Neuronal stem cell (in vitro differentiated cells): ENCODE data around the gene SCN2B.

Experiments used
- DNase-seq: peaks from one replicate; pipeline ENCODE4 v3.0.0-alpha.2; 2013; ENCODE audit warnings: low spot score
- H2AFZ ChIP-seq: one replicate; pipeline ENCODE4 v1.6.1; 2013; ENCODE audit warnings: mild to moderate bottlenecking, low read length, inconsistent platforms
- H2AK5ac ChIP-seq: 2 replicates; pipeline ENCODE4 v1.6.1; 2013; ENCODE audit warnings: low read depth, mild to moderate bottlenecking, inconsistent platforms, low read length, moderate library complexity, mixed read lengths
- H2BK120ac ChIP-seq: 2 replicates; pipeline ENCODE4 v1.6.1; 2013; ENCODE audit warnings: low read depth, mild to moderate bottlenecking, inconsistent platforms, low read length, moderate library complexity, mixed read lengths
- H2BK12ac ChIP-seq: one replicate; pipeline ENCODE4 v1.6.1; 2013; ENCODE audit warnings: low read length, inconsistent platforms
- H2BK15ac ChIP-seq: 2 replicates; pipeline ENCODE4 v1.6.1; 2013; ENCODE audit warnings: mild to moderate bottlenecking, low read length, inconsistent platforms, mixed read lengths
- H2BK5ac ChIP-seq: one replicate; pipeline ENCODE4 v1.6.1; 2013; ENCODE audit warnings: inconsistent platforms, mild to moderate bottlenecking, low read length, moderate library complexity
- H3K14ac ChIP-seq: one replicate; pipeline ENCODE4 v1.6.1; 2013; ENCODE audit warnings: low read length, inconsistent platforms
- H3K18ac ChIP-seq: 2 replicates; pipeline ENCODE4 v1.6.1; 2013; ENCODE audit warnings: low read length, inconsistent platforms
- H3K23ac ChIP-seq: 2 replicates; pipeline ENCODE4 v1.6.1; 2013; ENCODE audit warnings: low read depth, mild to moderate bottlenecking, mixed read lengths, low read length, inconsistent platforms; ENCODE audit not compliant: poor library complexity
- H3K27ac ChIP-seq: replicated peaks from 3 replicates; pipeline ENCODE4 v1.5.1; 2013; ENCODE audit warnings: low read length, inconsistent platforms
- H3K27me3 ChIP-seq, 3 experiments: 2 replicates each; pipeline ENCODE4 v1.6.1; 2013; ENCODE audit warnings: low read length in 3 of 3, mild to moderate bottlenecking in 2 of 3, inconsistent platforms in 1 of 3, low read depth in 1 of 3, mixed read lengths in 1 of 3, moderate library complexity in 1 of 3; ENCODE audit not compliant: control insufficient read depth in 3 of 3, insufficient read depth in 3 of 3
- H3K36me3 ChIP-seq, 2 donors: replicated peaks in 1 of 2; 2 replicates each; pipeline ENCODE4 v1.6.1; 2013; ENCODE audit warnings: low read length in 2 of 2; ENCODE audit not compliant: control insufficient read depth in 2 of 2, insufficient read depth in 2 of 2
- H3K4ac ChIP-seq: 2 replicates; pipeline ENCODE4 v1.6.1; 2013; ENCODE audit warnings: inconsistent platforms, mild to moderate bottlenecking, low read length, moderate library complexity
- H3K4me1 ChIP-seq, 2 donors: 1 replicate in 1 of 2; 2 replicates in 1 of 2; pipeline ENCODE4 v1.6.1; 2013; ENCODE audit warnings: low read length in 2 of 2, low read depth in 1 of 2; ENCODE audit not compliant: control insufficient read depth in 2 of 2, insufficient read depth in 1 of 2
- H3K4me2 ChIP-seq: one replicate; pipeline ENCODE4 v1.6.1; 2013; ENCODE audit warnings: mild to moderate bottlenecking, low read length, inconsistent platforms; ENCODE audit not compliant: insufficient read depth, poor library complexity, severe bottlenecking
- H3K4me3 ChIP-seq, 2 donors: 2 replicates each; pipeline ENCODE4 v1.5.1; 2013; ENCODE audit warnings: low read length in 2 of 2, mild to moderate bottlenecking in 2 of 2, inconsistent platforms in 1 of 2, moderate library complexity in 1 of 2
- H3K79me1 ChIP-seq: one replicate; pipeline ENCODE4 v1.6.1; 2013; ENCODE audit warnings: low read depth, mild to moderate bottlenecking, inconsistent platforms, low read length, moderate library complexity
- H3K9ac ChIP-seq: one replicate; pipeline ENCODE4 v1.6.1; 2013; ENCODE audit warnings: mild to moderate bottlenecking, low read depth, low read length, inconsistent platforms; ENCODE audit not compliant: poor library complexity
- H3K9me3 ChIP-seq, 2 donors: replicated peaks in 1 of 2; 2 replicates each; pipeline versions ENCODE3 to v1.6.1; 2013; ENCODE audit warnings: low read length in 2 of 2, mild to moderate bottlenecking in 2 of 2, inconsistent platforms in 1 of 2, low read depth in 1 of 2, mixed read lengths in 1 of 2, moderate library complexity in 1 of 2; ENCODE audit not compliant: control insufficient read depth in 2 of 2, insufficient read depth in 1 of 2
- H4K8ac ChIP-seq: one replicate; pipeline ENCODE4 v1.6.1; 2013; ENCODE audit warnings: low read depth, mild to moderate bottlenecking, inconsistent platforms, low read length, moderate library complexity
- H4K91ac ChIP-seq: one replicate; pipeline ENCODE4 v1.6.1; 2013; ENCODE audit warnings: low read length, low read depth, mild to moderate bottlenecking, inconsistent platforms; ENCODE audit not compliant: poor library complexity
- WGBS, 2 donors: extraction: QIAGEN DNeasy Blood & Tissue Kit; methylation state at CpG; one replicate each; pipeline ENCODE4 v1.1.7; 2013; ENCODE audit warnings: missing lambda C conversion rate in 2 of 2, mixed read lengths in 1 of 2; ENCODE audit not compliant: insufficient read length in 2 of 2, insufficient replicate concordance in 1 of 2; ENCODE audit errors: extremely low coverage in 2 of 2; 5-methylcytosine and 5-hydroxymethylcytosine counted together

SCN2B gene

DNA sequence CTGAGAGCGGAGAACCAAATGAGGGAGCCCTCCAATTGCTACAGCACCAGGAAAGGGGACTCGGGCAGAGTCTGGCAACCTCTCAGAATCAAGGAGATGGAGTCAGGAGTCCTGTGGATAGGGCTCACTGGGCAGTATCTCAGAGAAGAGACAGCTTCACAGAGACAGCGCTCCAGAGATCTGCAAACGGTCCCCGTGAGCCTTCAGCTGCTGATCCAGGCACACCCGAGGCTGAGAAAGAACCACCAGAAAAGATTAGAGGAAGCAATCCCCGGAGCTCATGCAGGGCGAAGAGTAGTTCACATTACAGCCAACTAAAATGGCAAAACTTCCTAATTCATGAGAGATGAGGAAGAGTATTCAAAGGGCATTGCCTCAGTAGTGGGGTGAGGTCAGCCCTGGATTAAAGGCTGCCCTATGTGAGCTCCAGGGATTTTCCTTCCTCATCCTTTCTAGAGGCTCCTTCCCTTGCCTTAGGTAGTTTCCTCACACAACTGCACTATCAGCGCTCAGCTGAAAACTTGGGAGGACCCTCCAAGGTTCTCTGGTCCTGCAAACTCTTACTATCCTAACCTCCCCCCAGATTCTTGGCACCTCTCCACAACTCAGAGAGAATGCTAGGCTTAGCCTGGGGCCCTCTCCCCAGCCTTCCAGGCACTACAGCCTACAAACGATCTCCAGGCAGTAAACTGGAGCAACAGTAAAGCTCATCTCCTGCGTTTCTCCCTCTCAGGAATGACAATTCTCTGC lies 47.5 kb downstream of the SCN2B start:
- peaks cover 0 to 2% of the 10 kb centered on the region in 2 donors for H3K4me1 ChIP-seq
- whole genome bisulfite sequencing, 2 donors = no CpG with 5 or more reads among the region's 11 CpGs
- no peak overlapping the region for H2BK5ac ChIP-seq
- H3K79me1 ChIP-seq = no peaks in the 10 kb centered on the region
- no peak overlapping the region for H2BK15ac ChIP-seq
- peaks cover 0 to 32% (median 0%) of the 10 kb centered on the region in 3 experiments for H3K27me3 ChIP-seq
- no peaks in the 10 kb centered on the region for H3K9me3 ChIP-seq
- no peak overlapping the region for H2BK120ac ChIP-seq
- H2AK5ac ChIP-seq = no peak overlapping the region
- H3K4ac ChIP-seq = no peak overlapping the region
- DNase-seq = no peak
- no peak overlapping the region for H3K18ac ChIP-seq
- H3K36me3 ChIP-seq = no peaks in the 10 kb centered on the region
- H2BK12ac ChIP-seq = no peak overlapping the region
- no peak overlapping the region for H2AFZ ChIP-seq
- no peak overlapping the region for H3K4me2 ChIP-seq
- no peak overlapping the region for H3K4me3 ChIP-seq
- no peak overlapping the region for H3K14ac ChIP-seq
- H3K27ac ChIP-seq = no peak overlapping the region
- H3K9ac ChIP-seq = no peak overlapping the region
- no peak overlapping the region for H4K8ac ChIP-seq
- H4K91ac ChIP-seq = no peak overlapping the region
- H3K23ac ChIP-seq = no peak overlapping the region

GRCh38 chr11:118128310-118128709 lies 48.1 kb downstream of the SCN2B start:
- no peak overlapping the region for H4K8ac ChIP-seq
- DNase-seq = no peak
- no peaks in the 10 kb centered on the region for H3K9me3 ChIP-seq
- H3K79me1 ChIP-seq = no peaks in the 10 kb centered on the region
- no peak overlapping the region for H3K23ac ChIP-seq
- H3K18ac ChIP-seq = no peak overlapping the region
- H3K14ac ChIP-seq = no peak overlapping the region
- no peak overlapping the region for H3K9ac ChIP-seq
- no peak overlapping the region for H2BK120ac ChIP-seq
- H2AFZ ChIP-seq = no peak overlapping the region
- H3K27ac ChIP-seq = no peak overlapping the region
- no peak overlapping the region for H3K4me3 ChIP-seq
- H3K4ac ChIP-seq = no peak overlapping the region
- no peak overlapping the region for H3K4me2 ChIP-seq
- H2BK12ac ChIP-seq = no peak overlapping the region
- no peak overlapping the region for H2BK5ac ChIP-seq
- no peak overlapping the region for H4K91ac ChIP-seq
- H3K27me3 ChIP-seq = peaks cover 0 to 27% (median 0%) of the 10 kb centered on the region in 3 experiments
- H3K4me1 ChIP-seq = no peaks in the 10 kb centered on the region
- H2AK5ac ChIP-seq = no peak overlapping the region
- WGBS, 2 donors = no CpG with 5 or more reads among the region's 4 CpGs
- H2BK15ac ChIP-seq = no peak overlapping the region
- no peaks in the 10 kb centered on the region for H3K36me3 ChIP-seq

- H3K9ac ChIP-seq = no peak overlapping the region
- no peak overlapping the region for H2AK5ac ChIP-seq
- no peak overlapping the region for H3K23ac ChIP-seq
- H3K4me1 ChIP-seq = no peaks in the 10 kb centered on the region
- no peak overlapping the region for H3K4me2 ChIP-seq
- no peak overlapping the region for H3K14ac ChIP-seq
- H3K27me3 ChIP-seq = peaks cover 0 to 14% (median 0%) of the 10 kb centered on the region in 3 experiments
- no peak overlapping the region for H2BK120ac ChIP-seq
- H2BK5ac ChIP-seq = no peak overlapping the region
- H3K9me3 ChIP-seq = no peaks in the 10 kb centered on the region
- no CpG with 5 or more reads among the region's 7 CpGs for WGBS, 2 donors
- H2BK12ac ChIP-seq = no peak overlapping the region
- no peaks in the 10 kb centered on the region for H3K36me3 ChIP-seq
- H4K8ac ChIP-seq = no peak overlapping the region
- H2AFZ ChIP-seq = no peak overlapping the region
- DNase-seq = no peak
- H3K27ac ChIP-seq = no peak overlapping the region
- no peak overlapping the region for H4K91ac ChIP-seq
- no peaks in the 10 kb centered on the region for H3K79me1 ChIP-seq
- H3K4me3 ChIP-seq = no peak overlapping the region
- no peak overlapping the region for H2BK15ac ChIP-seq
- no peak overlapping the region for H3K18ac ChIP-seq
- H3K4ac ChIP-seq = no peak overlapping the region
Observed at GRCh38 chr11:118126082-118126838, 50.2 kb downstream of the SCN2B start.

DNA sequence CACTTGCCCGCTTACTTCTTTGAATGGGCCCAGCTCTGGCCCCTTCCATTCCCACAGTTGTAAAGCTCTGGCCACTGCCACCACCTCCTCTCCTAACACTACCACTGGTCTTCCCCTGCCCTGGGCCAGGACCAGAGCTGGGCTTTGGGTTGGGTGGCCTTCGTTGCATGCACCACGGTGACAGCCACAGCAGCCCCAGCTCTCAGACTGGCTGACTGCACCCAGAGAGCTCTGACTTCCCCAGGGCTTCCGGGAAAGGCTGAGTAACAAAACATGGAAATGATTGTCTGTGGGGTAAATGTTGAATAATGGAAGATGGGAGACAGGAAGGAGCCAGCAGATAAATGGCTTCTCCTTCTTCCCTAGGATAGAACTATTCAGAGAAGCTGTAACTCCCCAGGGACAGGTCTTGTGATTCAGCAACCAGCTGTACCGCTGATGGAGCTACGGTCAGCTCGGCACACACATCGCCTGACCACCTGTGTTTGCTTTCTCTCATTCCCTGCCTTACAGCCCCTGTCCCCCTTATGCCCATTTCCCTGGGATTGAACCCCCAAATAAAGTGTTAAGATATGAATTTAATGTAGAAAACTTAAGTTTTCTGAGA lies 51.4 kb downstream of the SCN2B start:
- no peak overlapping the region for H3K14ac ChIP-seq
- H3K4me2 ChIP-seq = no peak overlapping the region
- no peak overlapping the region for H3K9ac ChIP-seq
- no peaks in the 10 kb centered on the region for H3K4me1 ChIP-seq
- H3K79me1 ChIP-seq = no peaks in the 10 kb centered on the region
- H2BK5ac ChIP-seq = no peak overlapping the region
- no peak overlapping the region for H2AK5ac ChIP-seq
- peak overlapping the region; percentile 74 for H3K18ac ChIP-seq
- H3K4me3 ChIP-seq = no peak overlapping the region
- H2BK12ac ChIP-seq = no peak overlapping the region
- no peak overlapping the region for H4K8ac ChIP-seq
- no peak overlapping the region for H3K4ac ChIP-seq
- WGBS, 2 donors = no CpG with 5 or more reads among the region's 8 CpGs
- H3K36me3 ChIP-seq = no peaks in the 10 kb centered on the region
- no peak overlapping the region for H2BK15ac ChIP-seq
- no peak overlapping the region for H2BK120ac ChIP-seq
- no peak overlapping the region for H3K23ac ChIP-seq
- no peak overlapping the region for H2AFZ ChIP-seq
- no peak for DNase-seq
- no peak overlapping the region for H4K91ac ChIP-seq
- no peaks in the 10 kb centered on the region for H3K9me3 ChIP-seq
- no peak overlapping the region for H3K27ac ChIP-seq
- peaks cover 0 to 11% (median 0%) of the 10 kb centered on the region in 3 experiments for H3K27me3 ChIP-seq
